ENCODE measurements around the gene NUMBL. TPM values are rescaled to one million over a fixed set of nuclear protein-coding genes. Genes with fewer than 3 reads are reported as not detected.

NUMBL gene
- total RNA-seq, 2 donors from 2014 or later: 5.7 to 7.5 TPM

- H3K27ac Mint-ChIP-seq: no peak overlapping the region
- no peaks in the 10 kb centered on the region for H3K27me3 Mint-ChIP-seq
- peak overlapping the region; percentile 56 for H3K4me3 Mint-ChIP-seq
- no peak for ATAC-seq
- H3K36me3 Mint-ChIP-seq (ENCODE audit: low read depth): peaks cover 15% of the 10 kb centered on the region
- H3K9me3 ChIP-seq (ENCODE audit: control insufficient read depth, low read length, poor library complexity, severe bottlenecking): no peaks in the 10 kb centered on the region
- peaks cover 17% of the 10 kb centered on the region for H3K4me1 Mint-ChIP-seq
- DNase-seq: no peak
These were observed 68.3 kb downstream of the NUMBL start for GRCh38 chr19:40621966-40622772.

GRCh38 chr19:40621283-40621682 is 69.2 kb downstream of the NUMBL start:
- H3K27me3 Mint-ChIP-seq: no peaks in the 10 kb centered on the region
- H3K36me3 Mint-ChIP-seq (ENCODE audit: low read depth): peaks cover 15% of the 10 kb centered on the region
- H3K27ac Mint-ChIP-seq: no peak overlapping the region
- no peak for ATAC-seq
- no peak overlapping the region for H3K4me3 Mint-ChIP-seq
- no peak for DNase-seq
- peaks cover 17% of the 10 kb centered on the region for H3K4me1 Mint-ChIP-seq
- no peaks in the 10 kb centered on the region for H3K9me3 ChIP-seq (ENCODE audit: control insufficient read depth, low read length, poor library complexity, severe bottlenecking)

GRCh38 chr19:40620161-40620485 is 70.3 kb downstream of the NUMBL start:
- Mint-ChIP-seq H3K27ac (no peak overlapping the region), H3K27me3 (no peaks in the 10 kb centered on the region)

GRCh38 chr19:40619333-40620160 is 70.9 kb downstream of the NUMBL start:
- H3K36me3 Mint-ChIP-seq (ENCODE audit: low read depth): peaks cover 6% of the 10 kb centered on the region
- no peak overlapping the region for H3K4me3 Mint-ChIP-seq
- H3K27ac Mint-ChIP-seq: no peak overlapping the region
- H3K27me3 Mint-ChIP-seq: no peaks in the 10 kb centered on the region
- no peaks in the 10 kb centered on the region for H3K9me3 ChIP-seq (ENCODE audit: control insufficient read depth, low read length, poor library complexity, severe bottlenecking)
- peaks cover 20% of the 10 kb centered on the region for H3K4me1 Mint-ChIP-seq
- DNase-seq (no peak), ATAC-seq (no peak)

More at GRCh38 chr19:40620161-40620485, 70.3 kb downstream of the NUMBL start:
- no peaks in the 10 kb centered on the region for H3K9me3 ChIP-seq (ENCODE audit: control insufficient read depth, low read length, poor library complexity, severe bottlenecking)
- ATAC-seq (no peak), DNase-seq (no peak)
- Mint-ChIP-seq H3K4me1 (peaks cover 17% of the 10 kb centered on the region), H3K4me3 (no peak overlapping the region), H3K36me3 (ENCODE audit: low read depth) (peaks cover 10% of the 10 kb centered on the region)

GRCh38 chr19:40617961-40618360 is 72.5 kb downstream of the NUMBL start:
- peaks cover 4% of the 10 kb centered on the region for H3K36me3 Mint-ChIP-seq (ENCODE audit: low read depth)
- no peak overlapping the region for H3K27ac Mint-ChIP-seq
- peaks cover 25% of the 10 kb centered on the region for H3K4me1 Mint-ChIP-seq
- H3K27me3 Mint-ChIP-seq: no peaks in the 10 kb centered on the region
- ATAC-seq: no peak
- no peaks in the 10 kb centered on the region for H3K9me3 ChIP-seq (ENCODE audit: control insufficient read depth, low read length, poor library complexity, severe bottlenecking)
- no peak overlapping the region for H3K4me3 Mint-ChIP-seq
- no peak for DNase-seq

GRCh38 chr19:40616941-40617340 is 73.5 kb downstream of the NUMBL start:
- Mint-ChIP-seq H3K4me1 (peaks cover 32% of the 10 kb centered on the region), H3K4me3 (no peak overlapping the region), H3K27me3 (no peaks in the 10 kb centered on the region), H3K27ac (no peak overlapping the region), H3K36me3 (ENCODE audit: low read depth) (peaks cover 4% of the 10 kb centered on the region)
- ATAC-seq: no peak
- H3K9me3 ChIP-seq (ENCODE audit: control insufficient read depth, low read length, poor library complexity, severe bottlenecking): no peaks in the 10 kb centered on the region
- DNase-seq: no peak

- H3K4me1 Mint-ChIP-seq: peaks cover 34% of the 10 kb centered on the region
- peaks cover 4% of the 10 kb centered on the region for H3K36me3 Mint-ChIP-seq (ENCODE audit: low read depth)
- no peak overlapping the region for H3K4me3 Mint-ChIP-seq
- peak overlapping the region; percentile 97 for H3K27ac Mint-ChIP-seq
- H3K27me3 Mint-ChIP-seq: no peaks in the 10 kb centered on the region
- ATAC-seq: no peak
- no peak for DNase-seq
- no peaks in the 10 kb centered on the region for H3K9me3 ChIP-seq (ENCODE audit: control insufficient read depth, low read length, poor library complexity, severe bottlenecking)
These were observed 74.3 kb downstream of the NUMBL start for GRCh38 chr19:40616178-40616577.

Other genes with a start within 250 kb of the NUMBL start
- 10 to 100 TPM; 23.5 to 24.6 TPM for gene SERTAD3, start 246.3 kb downstream of the NUMBL start, total RNA-seq
- gene BLVRB, start 224.9 kb downstream of the NUMBL start, total RNA-seq: 1 to 10 TPM; 7.4 to 9.9 TPM
- under 1 TPM; 0.21 to 0.25 TPM for gene SPTBN4, start 223.7 kb downstream of the NUMBL start, total RNA-seq
- 100 to 1,000 TPM; 124 to 141 TPM for gene SHKBP1, start 113.8 kb downstream of the NUMBL start, total RNA-seq
- gene LTBP4, start 89.3 kb downstream of the NUMBL start, total RNA-seq: 100 to 1,000 TPM; 198 to 230 TPM
- gene COQ8B, start 26.2 kb upstream of the NUMBL start, total RNA-seq: 10 to 100 TPM; 25.1 to 35.6 TPM
- 1 to 10 TPM; 6.5 to 8.3 TPM for gene ITPKC, start 26.5 kb upstream of the NUMBL start, total RNA-seq
- 1 to 10 TPM; 6.7 to 7.8 TPM for gene ACTMAP, start 59.8 kb upstream of the NUMBL start, total RNA-seq
- gene SNRPA, start 60.6 kb upstream of the NUMBL start, total RNA-seq: 10 to 100 TPM; 67.3 to 81.8 TPM
- not detected for gene MIA, start 84.9 kb upstream of the NUMBL start, total RNA-seq
- gene RAB4B, start 87.6 kb upstream of the NUMBL start, total RNA-seq: 10 to 100 TPM; 52.4 to 55.4 TPM
- 100 to 1,000 TPM; 112 to 131 TPM for gene EGLN2, start 108.5 kb upstream of the NUMBL start, total RNA-seq
- gene CYP2A6, start 159.8 kb upstream of the NUMBL start, total RNA-seq: not detected
- gene CYP2A7, start 191.6 kb upstream of the NUMBL start, total RNA-seq: not detected